CD4-positive, alpha-beta T cell (primary cell): ENCODE data around the gene LRRK1. TPM values are rescaled to one million over a fixed set of nuclear protein-coding genes. Genes with fewer than 3 reads are reported as not detected.
A peak's percentile ranks its signal among the peaks of the same experiment; 100 is the strongest.

Source experiments
- ATAC-seq: fragments of 200-7000 bp; cut with Tn5 transposase; one replicate; pipeline ENCODE4 v1.10.0; 2022; ENCODE audit warnings: mild to moderate bottlenecking; ENCODE audit not compliant: poor library complexity
- CTCF ChIA-PET: fragments of 350-600 bp; sonication (Branson Sonifier 250); formaldehyde crosslinking; loops from one replicate; lab custom pipeline; 2021; ENCODE audit warnings: antibody characterized with exemption, inconsistent platforms; lab: Charles Lee
- POLR2A ChIA-PET: fragments of 350-600 bp; sonication (Branson Sonifier 250); formaldehyde crosslinking; loops from one replicate; lab custom pipeline; 2021; ENCODE audit warnings: antibody characterized with exemption, inconsistent platforms; lab: Charles Lee
- DNase-seq, 14 experiments: peaks; one replicate each; pipeline ENCODE4 v3.0.0-alpha.2; 2013 to 2020; ENCODE audit warnings: mixed read lengths in 2 of 14
- H3K27ac ChIP-seq, 2 donors: one replicate each; pipeline versions ENCODE4 v1.5.1 to v1.7.0; 2013; ENCODE audit warnings: low read length in 2 of 2, low read depth in 1 of 2, mild to moderate bottlenecking in 1 of 2
- H3K27me3 ChIP-seq, 2 experiments: 1 replicate in 1 of 2; 2 replicates in 1 of 2; pipeline versions ENCODE4 v1.6.1 to v1.7.0; 2013; ENCODE audit warnings: low read length in 2 of 2, control low read depth in 1 of 2, mild to moderate bottlenecking in 1 of 2, moderate library complexity in 1 of 2; ENCODE audit not compliant: insufficient read depth in 2 of 2, control insufficient read depth in 1 of 2
- H3K36me3 ChIP-seq: one replicate; pipeline ENCODE4 v1.6.1; 2013; ENCODE audit warnings: low read length, control low read depth; ENCODE audit not compliant: insufficient read depth
- H3K4me1 ChIP-seq: one replicate; pipeline ENCODE4 v1.6.1; 2013; ENCODE audit warnings: low read length, control low read depth; ENCODE audit not compliant: insufficient read depth
- H3K4me3 ChIP-seq: one replicate; pipeline ENCODE4 v1.5.1; 2013; ENCODE audit warnings: mild to moderate bottlenecking, low read length, moderate library complexity
- H3K9me3 ChIP-seq, 2 experiments: 1 replicate in 1 of 2; 2 replicates in 1 of 2; pipeline versions ENCODE4 v1.6.1 to v1.7.0; 2013; ENCODE audit warnings: low read length in 2 of 2, mild to moderate bottlenecking in 2 of 2, control low read depth in 1 of 2, moderate library complexity in 1 of 2; ENCODE audit not compliant: control insufficient read depth in 1 of 2, insufficient read depth in 1 of 2
- H3K27ac Mint-ChIP-seq: one replicate; pipeline ENCODE4 v1.8.0; 2020; ENCODE audit warnings: mixed read lengths
- H3K27me3 Mint-ChIP-seq: one replicate; pipeline ENCODE4 v1.8.0; 2021; ENCODE audit warnings: mixed read lengths
- H3K36me3 Mint-ChIP-seq: one replicate; pipeline ENCODE4 v1.8.0; 2021; ENCODE audit warnings: low read depth, mixed read lengths
- H3K4me1 Mint-ChIP-seq: one replicate; pipeline ENCODE4 v1.8.0; 2021; ENCODE audit warnings: low read depth, mixed read lengths
- H3K4me3 Mint-ChIP-seq: one replicate; pipeline ENCODE4 v1.8.0; 2020; ENCODE audit warnings: mild to moderate bottlenecking, mixed read lengths
- H3K9me3 Mint-ChIP-seq: one replicate; pipeline ENCODE4 v1.8.0; 2020; ENCODE audit warnings: mixed read lengths
- intact Hi-C, 2 experiments: fragments of 100-400 bp; cut with DNase I in 1 of 2; cut with micrococcal nuclease in 1 of 2; formaldehyde crosslinking; loops; one replicate each; pipeline versions ENCODE4 v1.15.1 to v1.9.0; 2023 to 2025; cut with DNase I, micrococcal nuclease
- total RNA-seq, 174 experiments: library from RNA in 2 of 174; stranded (reverse) in 2 of 174; gene quantifications; one replicate each; pipeline ENCODE4 v1.2.3 and lab custom pipeline; 2021 to 2026
- TF ChIP-seq, protein P1 (sequence below): fragments of 200-600 bp; IDR thresholded peaks from one replicate; pipeline ENCODE4 v1.8.0; 2022; ENCODE audit warnings: antibody characterized with exemption, mild to moderate bottlenecking

The LRRK1 gene
- total RNA-seq, 2 experiments from 2014 or later: 0.60 to 0.73 TPM

DNA sequence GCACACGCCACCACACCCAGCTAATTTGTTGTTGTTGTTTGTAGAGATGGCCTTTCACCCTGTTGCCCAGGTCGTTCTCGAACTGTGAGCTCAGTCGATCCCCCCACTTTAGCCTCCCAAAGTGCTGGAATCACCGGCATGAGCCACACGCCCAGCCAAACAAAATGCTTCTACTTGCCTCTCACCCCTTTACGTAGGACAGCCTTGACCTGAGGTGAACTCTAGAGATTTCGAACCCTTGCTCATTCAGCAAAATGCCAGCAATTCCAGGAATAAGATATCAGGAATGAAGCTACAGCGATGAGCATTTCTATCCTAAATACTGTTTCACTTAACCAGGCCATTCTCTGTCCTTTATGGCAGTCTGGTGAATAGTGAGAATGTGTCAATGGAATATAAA lies 135.0 kb downstream of the LRRK1 start:
- ChIA-PET CTCF (no interaction called here), POLR2A (no interaction called here)
- Mint-ChIP-seq H3K9me3 (no peaks in the 10 kb centered on the region), H3K4me1 (no peaks in the 10 kb centered on the region), H3K4me3 (no peak overlapping the region), H3K27ac (no peak overlapping the region), H3K27me3 (no peaks in the 10 kb centered on the region), H3K36me3 (no peaks in the 10 kb centered on the region)
- TF ChIP-seq, protein P1, sequence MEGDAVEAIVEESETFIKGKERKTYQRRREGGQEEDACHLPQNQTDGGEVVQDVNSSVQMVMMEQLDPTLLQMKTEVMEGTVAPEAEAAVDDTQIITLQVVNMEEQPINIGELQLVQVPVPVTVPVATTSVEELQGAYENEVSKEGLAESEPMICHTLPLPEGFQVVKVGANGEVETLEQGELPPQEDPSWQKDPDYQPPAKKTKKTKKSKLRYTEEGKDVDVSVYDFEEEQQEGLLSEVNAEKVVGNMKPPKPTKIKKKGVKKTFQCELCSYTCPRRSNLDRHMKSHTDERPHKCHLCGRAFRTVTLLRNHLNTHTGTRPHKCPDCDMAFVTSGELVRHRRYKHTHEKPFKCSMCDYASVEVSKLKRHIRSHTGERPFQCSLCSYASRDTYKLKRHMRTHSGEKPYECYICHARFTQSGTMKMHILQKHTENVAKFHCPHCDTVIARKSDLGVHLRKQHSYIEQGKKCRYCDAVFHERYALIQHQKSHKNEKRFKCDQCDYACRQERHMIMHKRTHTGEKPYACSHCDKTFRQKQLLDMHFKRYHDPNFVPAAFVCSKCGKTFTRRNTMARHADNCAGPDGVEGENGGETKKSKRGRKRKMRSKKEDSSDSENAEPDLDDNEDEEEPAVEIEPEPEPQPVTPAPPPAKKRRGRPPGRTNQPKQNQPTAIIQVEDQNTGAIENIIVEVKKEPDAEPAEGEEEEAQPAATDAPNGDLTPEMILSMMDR: no peak
- ATAC-seq (no peak), DNase-seq (no peak)
- H3K9me3 ChIP-seq: no peaks in the 10 kb centered on the region
- intact Hi-C loops: no loop called here
- H3K27ac ChIP-seq: no peak overlapping the region
- H3K4me3 ChIP-seq: no peak overlapping the region
- H3K27me3 ChIP-seq: no peaks in the 10 kb centered on the region
- no peaks in the 10 kb centered on the region for H3K36me3 ChIP-seq
- no peaks in the 10 kb centered on the region for H3K4me1 ChIP-seq

DNA sequence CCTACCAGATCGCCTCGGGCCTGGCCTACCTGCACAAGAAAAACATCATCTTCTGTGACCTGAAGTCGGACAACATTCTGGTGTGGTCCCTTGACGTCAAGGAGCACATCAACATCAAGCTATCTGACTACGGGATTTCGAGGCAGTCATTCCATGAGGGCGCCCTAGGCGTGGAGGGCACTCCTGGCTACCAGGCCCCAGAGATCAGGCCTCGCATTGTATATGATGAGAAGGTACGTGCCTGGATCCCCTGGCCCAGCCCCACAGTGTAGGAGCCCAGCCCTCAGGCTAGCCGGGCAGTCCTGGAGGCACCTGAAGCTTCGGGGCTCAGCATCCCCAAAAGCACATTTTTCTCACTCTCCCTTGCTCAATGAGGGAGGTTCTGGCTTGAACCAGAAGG lies 135.8 kb downstream of the LRRK1 start:
- ATAC-seq: no peak
- CTCF ChIA-PET: no interaction called here

DNA sequence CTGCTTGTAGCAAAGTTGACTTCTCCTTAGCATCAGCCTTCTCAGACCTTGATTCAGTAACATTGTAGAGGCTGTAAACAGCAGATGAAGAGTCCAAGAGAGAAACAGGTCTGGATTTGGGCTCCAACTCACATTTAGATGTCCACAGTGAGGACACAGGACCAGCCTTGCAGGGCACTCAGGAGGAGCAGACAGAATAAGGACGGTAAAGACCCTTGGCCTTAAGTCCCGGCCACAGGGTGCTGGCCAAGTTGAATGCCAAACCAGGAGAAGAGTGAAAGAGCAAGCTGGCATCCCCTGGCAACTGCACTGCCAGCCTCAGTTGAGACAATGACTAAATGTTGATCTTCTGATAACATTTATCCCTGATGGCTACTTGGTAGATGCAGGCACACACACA lies 136.3 kb downstream of the LRRK1 start:
- ChIA-PET POLR2A (no interaction called here), CTCF (no interaction called here)
- Histone ChIP-seq H3K4me3 (no peak overlapping the region), H3K36me3 (no peaks in the 10 kb centered on the region), H3K9me3 (no peaks in the 10 kb centered on the region), H3K4me1 (no peaks in the 10 kb centered on the region), H3K27ac (no peak overlapping the region), H3K27me3 (no peaks in the 10 kb centered on the region)
- intact Hi-C loops: no loop called here
- no peaks in the 10 kb centered on the region for H3K4me1 Mint-ChIP-seq
- no peak overlapping the region for H3K27ac Mint-ChIP-seq
- DNase-seq (no peak), ATAC-seq (no peak)
- no peak overlapping the region for H3K4me3 Mint-ChIP-seq
- TF ChIP-seq, protein P1: no peak
- no peaks in the 10 kb centered on the region for H3K36me3 Mint-ChIP-seq
- H3K27me3 Mint-ChIP-seq: no peaks in the 10 kb centered on the region
- no peaks in the 10 kb centered on the region for H3K9me3 Mint-ChIP-seq

More for the DNA sequence above, 135.8 kb downstream of the LRRK1 start:
- Histone ChIP-seq H3K36me3 (no peaks in the 10 kb centered on the region), H3K4me1 (no peaks in the 10 kb centered on the region), H3K9me3 (no peaks in the 10 kb centered on the region), H3K27ac (no peak overlapping the region), H3K4me3 (no peak overlapping the region), H3K27me3 (no peaks in the 10 kb centered on the region)
- DNase-seq: peak in 1 of 14 experiments; percentile 1
- Mint-ChIP-seq H3K9me3 (no peaks in the 10 kb centered on the region), H3K27me3 (no peaks in the 10 kb centered on the region), H3K27ac (no peak overlapping the region), H3K4me1 (no peaks in the 10 kb centered on the region), H3K36me3 (no peaks in the 10 kb centered on the region), H3K4me3 (no peak overlapping the region)
- POLR2A ChIA-PET: no interaction called here
- intact Hi-C loops: no loop called here
- TF ChIP-seq, protein P1: no peak
